HepG2 (cell line): ENCODE measurements around the gene GSTA1. TPM values are rescaled to one million over a fixed set of nuclear protein-coding genes. Genes with fewer than 3 reads are reported as not detected.
"Not testable (repeated sequence)": the region's sequence is repeated elsewhere in the genome, so short reads cannot be mapped to it uniquely, and the experiment has no call there.

Source experiments
- ATAC-seq: fragments of 200-7000 bp; cut with Tn5 transposase; 3 replicates; pipeline ENCODE4 v1.9.1; 2020; ENCODE audit warnings: mild to moderate bottlenecking, moderate library complexity
- BruUV-seq: library from RNA; stranded (reverse); fragments of 400-500 nt; replicated peaks from 2 replicates; lab custom pipeline; 2021; lab: Mats Ljungman, UMichigan
- CTCF ChIA-PET: fragments of 300-600 bp; formaldehyde crosslinking; extraction: SDS; loops from one replicate; lab custom pipeline; 2021; ENCODE audit warnings: low total read pairs, inconsistent platforms, low intra/inter-chr PET ratio; lab: Yijun Ruan, JAX
- POLR2A ChIA-PET: fragments of 350-600 bp; sonication (Branson Sonifier 250); formaldehyde crosslinking; loops from one replicate; lab custom pipeline; 2020; ENCODE audit warnings: antibody characterized with exemption, inconsistent platforms; lab: Yijun Ruan, JAX
- DNase-seq: peaks from one replicate; pipeline ENCODE4 v3.0.0-alpha.2; 2015; ENCODE audit warnings: low spot score
- FAIRE-seq: peaks from 3 replicates; lab custom pipeline; 2011; peaks lifted over from hg19 to GRCh38; lab: Jason Lieb, UNC
- H2AFZ ChIP-seq: one replicate; pipeline ENCODE4 v1.6.1; 2011; ENCODE audit warnings: low read length, inconsistent platforms
- H3K27ac ChIP-seq: fragments of 300-600 bp; 3 replicates; pipeline ENCODE4 v1.8.0; 2011; ENCODE audit warnings: mixed run types, mild to moderate bottlenecking, mixed read lengths, low read length, inconsistent platforms; ENCODE audit not compliant: insufficient read depth; ENCODE audit errors: extremely low read length
- H3K27me3 ChIP-seq, 2 experiments: fragments of 200-600 bp in 1 of 2; 2 replicates in 1 of 2; 3 replicates in 1 of 2; pipeline versions ENCODE4 v1.6.0 to v1.8.0; 2011; ENCODE audit warnings: low read length in 2 of 2, mild to moderate bottlenecking in 2 of 2, moderate library complexity in 2 of 2, inconsistent platforms in 1 of 2; ENCODE audit not compliant: insufficient read depth in 2 of 2, control insufficient read depth in 1 of 2
- H3K36me3 ChIP-seq, 2 experiments: fragments of 200-600 bp in 1 of 2; replicated peaks in 1 of 2; 2 replicates in 1 of 2; 3 replicates in 1 of 2; pipeline versions ENCODE4 v1.5.1 to v1.8.0; 2011; ENCODE audit warnings: low read length in 2 of 2, inconsistent platforms in 1 of 2; ENCODE audit not compliant: insufficient read depth in 2 of 2, control insufficient read depth in 1 of 2
- H3K4me1 ChIP-seq: 2 replicates; pipeline ENCODE4 v1.5.1; 2012; ENCODE audit warnings: low read length, inconsistent platforms; ENCODE audit not compliant: insufficient read depth
- H3K4me2 ChIP-seq: 2 replicates; pipeline ENCODE4 v1.6.0; 2011; ENCODE audit warnings: low read depth, low read length, inconsistent platforms
- H3K4me3 ChIP-seq, 3 experiments: fragments of 200-600 bp in 1 of 3; sonication (generic), shearing (Covaris generic) in 1 of 3; replicated peaks in 1 of 3; 2 replicates each; pipeline ENCODE4 v1.5.1; 2011 to 2016; ENCODE audit warnings: low read length in 3 of 3, inconsistent platforms in 2 of 3, low read depth in 2 of 3, mild to moderate bottlenecking in 2 of 3, control low read depth in 1 of 3, mixed read lengths in 1 of 3; ENCODE audit not compliant: insufficient read depth in 1 of 3
- H3K79me2 ChIP-seq: one replicate; pipeline ENCODE4 v1.6.1; 2011; ENCODE audit warnings: low read length, inconsistent platforms; ENCODE audit not compliant: insufficient read depth
- H3K9ac ChIP-seq: 2 replicates; pipeline ENCODE4 v1.6.0; 2011; ENCODE audit warnings: mild to moderate bottlenecking, low read depth, low read length, inconsistent platforms; ENCODE audit not compliant: insufficient read depth
- H3K9me3 ChIP-seq: 2 replicates; pipeline ENCODE4 v1.5.1; 2012; ENCODE audit warnings: mild to moderate bottlenecking, low read length
- H4K20me1 ChIP-seq: 2 replicates; pipeline ENCODE4 v1.6.0; 2011; ENCODE audit warnings: inconsistent platforms, mild to moderate bottlenecking, low read length, moderate library complexity; ENCODE audit not compliant: insufficient read depth
- ARNTL ChIP-seq: sonication (generic); formaldehyde crosslinking; IDR thresholded peaks from 2 replicates; pipeline ENCODE4 v1.4.0; 2020; ENCODE audit warnings: mild to moderate bottlenecking, missing genetic modification reagents
- ATF7 ChIP-seq, 2 experiments: fragments of 450-650 bp in 1 of 2; sonication (generic) in 1 of 2; formaldehyde crosslinking in 1 of 2; IDR thresholded peaks; 2 replicates each; pipeline versions ENCODE4 v1.4.0 to v1.6.1; 2016 to 2020; ENCODE audit warnings: antibody characterized with exemption in 1 of 2, mild to moderate bottlenecking in 1 of 2, missing genetic modification reagents in 1 of 2
- ISL2 ChIP-seq: sonication (generic); formaldehyde crosslinking; IDR thresholded peaks from 2 replicates; pipeline ENCODE4 v1.5.0; 2020; ENCODE audit warnings: missing genetic modification reagents
- SRF ChIP-seq: IDR thresholded peaks from 2 replicates; pipeline ENCODE4 v1.6.1; 2011; ENCODE audit warnings: mild to moderate bottlenecking, low read depth, low read length, moderate library complexity
- WGBS: methylation state at CpG from one replicate; pipeline ENCODE4 v1.1.6; 2017; ENCODE audit warnings: low lambda C conversion rate; 5-methylcytosine and 5-hydroxymethylcytosine counted together
- in situ Hi-C: cut with HindIII; loops from 2 replicates; pipeline ENCODE4 v1.10.0; 2017; ENCODE audit warnings: low pct_unique_long_range_greater_than_20kb; ENCODE audit not compliant: extremely low pct_ligation_motif_present
- intact Hi-C: fragments of 100-400 bp; cut with micrococcal nuclease; formaldehyde crosslinking; loops from one replicate; pipeline ENCODE4 v1.10.0; 2022; ENCODE audit not compliant: unreplicated experiment
- polyA plus RNA-seq, 8 experiments: library from polyadenylated mRNA; depleted of rRNA in 3 of 8; stranded (reverse) in 7 of 8; unstranded in 1 of 8; fragments of >200 nt; fragmentation: Illumina TruSeq in 4 of 8; extraction: Trizol in 4 of 8; gene quantifications; 2 replicates each; pipeline versions ENCODE4 v1.2.1 to v1.2.3, GENCODE V29; 2011 to 2016; ENCODE audit warnings: low read depth in 4 of 8, missing spikeins in 1 of 8, mixed read lengths in 1 of 8; ENCODE audit not compliant: insufficient read depth in 1 of 8
- total RNA-seq, 5 experiments: library from RNA; depleted of rRNA; stranded (reverse); fragments of >200 nt; fragmentation: Illumina TruSeq; extraction: Trizol; gene quantifications; 2 replicates each; pipeline ENCODE4 v1.2.3, GENCODE V29; 2016; ENCODE audit warnings: low read depth in 1 of 5

GSTA1 gene
- total and polyA plus RNA-seq, 2 of the 13 experiments (the other 11 are each of a cell fraction or from before 2014, with no cell fraction given), result 6.2 to 282 TPM

- no peak overlapping the region for H3K4me2 ChIP-seq
- TF ChIP-seq ISL2 (CRISPR knock-in tag) (no peak), ARNTL (CRISPR knock-in tag) (0 out of 2 replicates have a peak, but pooled peaks have one; percentile 46)
- CTCF ChIA-PET, result no interaction called here
- peak; percentile 30 for ATAC-seq
- H3K27me3 ChIP-seq, result no peaks in the 10 kb centered on the region
- H2AFZ ChIP-seq, result no peak overlapping the region
- no peak overlapping the region for H3K9ac ChIP-seq
- H3K4me3 ChIP-seq, result no peak overlapping the region
- in situ Hi-C loops (no loop called here), intact Hi-C loops (no loop called here)
- H3K36me3 ChIP-seq, result no peaks in the 10 kb centered on the region
- POLR2A ChIA-PET, result no interaction called here
- FAIRE-seq, result no peak
- peak overlapping the region; percentile 22 for H3K27ac ChIP-seq
- H3K79me2 ChIP-seq, result no peaks in the 10 kb centered on the region
- no peak for DNase-seq
- no TSS peak for BruUV-seq
- H4K20me1 ChIP-seq, result no peaks in the 10 kb centered on the region
- peaks cover 60% of the 10 kb centered on the region for H3K4me1 ChIP-seq
- H3K9me3 ChIP-seq, result peaks cover 24% of the 10 kb centered on the region
- 25% methylated on average over 2 of the region's 2 CpGs for WGBS
Observed at GRCh38 chr6:52749556-52750152, 54.0 kb downstream of the GSTA1 start.

- FAIRE-seq, result not testable (repeated sequence)
Observed at GRCh38 chr6:52747301-52747700, 56.3 kb downstream of the GSTA1 start.

More at GRCh38 chr6:52747301-52747700, 56.3 kb downstream of the GSTA1 start:
- intact Hi-C loops; POLR2A ChIA-PET; H3K4me2 ChIP-seq; H4K20me1 ChIP-seq; H3K79me2 ChIP-seq; CTCF ChIA-PET; H3K4me3 ChIP-seq; BruUV-seq; H3K27me3 ChIP-seq; DNase-seq; H3K36me3 ChIP-seq; H3K9ac ChIP-seq; H2AFZ ChIP-seq; in situ Hi-C loops; TF ChIP-seq ATF7 (CRISPR knock-in tag; IDR thresholded peaks at IDR 0.05): not testable (repeated sequence)
- 92% methylated on average over 3 of the region's 3 CpGs for WGBS
- ATAC-seq, result peak; percentile 14; the same call in 1 of the 3 replicates
- Histone ChIP-seq H3K4me1 (peaks cover 64% of the 10 kb centered on the region), H3K9me3 (peaks cover 19% of the 10 kb centered on the region), H3K27ac (peak overlapping the region; percentile 39)
- TF ChIP-seq SRF (0 out of 2 replicates have a peak, but pooled peaks have one; percentile 4), ATF7 (IDR thresholded peaks at IDR 0.05) (0 out of 2 replicates have a peak, but pooled peaks have one; percentile 7)
